GM12878 (cell line): ENCODE results near the gene SEC22B.
"Not testable (repeated sequence)": the region's sequence is repeated elsewhere in the genome, so short reads cannot be mapped to it uniquely, and the experiment has no call there.

Experiments used
- ATF3 ChIP-seq: IDR thresholded peaks from 2 replicates; pipeline ENCODE4 v1.6.1; 2011; ENCODE audit warnings: low read depth, mild to moderate bottlenecking, low read length, moderate library complexity, borderline replicate concordance; ENCODE audit errors: extremely low read depth
- PBX3 ChIP-seq: IDR thresholded peaks from 2 replicates; pipeline ENCODE4 v1.6.1; 2011; ENCODE audit warnings: mild to moderate bottlenecking, low read depth, low read length, moderate library complexity; ENCODE audit not compliant: insufficient replicate concordance
- POLR2AphosphoS5 ChIP-seq: IDR thresholded peaks from 2 replicates; pipeline ENCODE4 v1.6.1; 2011; ENCODE audit warnings: mild to moderate bottlenecking, low read length, inconsistent platforms
- SREBF2 ChIP-seq: IDR thresholded peaks from 2 replicates; pipeline ENCODE4 v1.6.1; 2012; ENCODE audit warnings: mild to moderate bottlenecking, low read length

GRCh38 chr1:120117371-120118177 is 58.7 kb downstream of the SEC22B start:
- not testable (repeated sequence) for TF ChIP-seq POLR2AphosphoS5, SREBF2, ATF3, PBX3
